Measurements from ENCODE around the gene APOC4.
"Not testable (repeated sequence)": the region's sequence is repeated elsewhere in the genome, so short reads cannot be mapped to it uniquely, and the experiment has no call there.

Gene APOC4

DNA sequence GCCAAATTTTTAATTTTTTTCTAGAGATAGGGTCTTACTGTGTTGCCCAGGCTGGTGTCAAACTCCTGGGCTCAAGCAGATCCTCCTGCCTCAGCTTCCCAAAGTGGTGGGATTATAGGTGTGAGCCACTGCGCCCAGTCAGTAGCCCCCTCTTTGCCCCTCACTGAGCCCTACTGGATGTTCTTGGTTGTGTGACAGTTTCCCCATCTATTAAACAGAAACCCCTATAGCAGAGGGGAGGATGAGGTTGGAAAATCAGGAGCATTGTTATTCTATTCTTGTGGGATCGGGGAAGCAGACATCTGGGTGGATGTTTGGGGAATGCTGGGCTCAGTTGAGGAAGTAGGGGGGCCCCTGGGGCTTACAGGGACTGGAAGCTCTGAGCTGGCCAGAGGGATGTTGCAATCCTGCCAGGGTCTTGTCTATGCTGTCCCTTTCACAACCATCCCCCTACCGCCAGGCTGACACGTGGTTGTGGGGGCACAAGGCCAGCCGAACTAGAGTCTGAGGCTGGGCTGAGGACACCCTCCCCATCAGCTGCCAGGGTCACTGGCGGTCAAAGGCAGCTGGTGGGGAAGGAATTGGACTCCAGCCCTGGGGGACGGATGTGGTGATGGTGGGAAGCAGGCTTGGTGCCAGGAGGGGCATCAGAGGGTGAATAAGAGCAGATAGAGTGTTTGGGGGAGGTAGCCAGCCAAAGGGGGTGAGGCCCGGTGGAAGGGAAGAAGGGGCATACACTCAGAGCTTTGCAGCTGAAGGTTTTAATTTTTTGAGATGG lies 16.7 kb upstream of the APOC4 start:
- DNase-seq (ENCODE audit: low read depth) = peak; percentile 69
- Histone ChIP-seq H3K4me3 (ENCODE audit: low read length) (peak overlapping the region; percentile 64), H3K36me3 (ENCODE audit: control insufficient read depth, insufficient read depth, low read length, severe bottlenecking) (no peaks in the 10 kb centered on the region), H3K4me1 (ENCODE audit: control insufficient read depth, insufficient read depth, low read length) (peaks cover 43% of the 10 kb centered on the region), H3K9me3 (ENCODE audit: control insufficient read depth, low read length) (no peaks in the 10 kb centered on the region), H3K27me3 (replicated peaks; ENCODE audit: control insufficient read depth, insufficient read depth, low read length) (no peaks in the 10 kb centered on the region), H3K9ac (ENCODE audit: low read length) (peak overlapping the region; percentile 75)

- not testable (repeated sequence) for H3K4me3 ChIP-seq (ENCODE audit: low read length); H3K36me3 ChIP-seq (ENCODE audit: control insufficient read depth, insufficient read depth, low read length, severe bottlenecking); DNase-seq (ENCODE audit: low read depth); H3K9me3 ChIP-seq (ENCODE audit: control insufficient read depth, low read length); H3K27me3 ChIP-seq (replicated peaks; ENCODE audit: control insufficient read depth, insufficient read depth, low read length)
- Histone ChIP-seq H3K9ac (ENCODE audit: low read length) (peak overlapping the region; percentile 42), H3K4me1 (ENCODE audit: control insufficient read depth, insufficient read depth, low read length) (peaks cover 43% of the 10 kb centered on the region)
Observed at GRCh38 chr19:44926245-44927077, 15.6 kb upstream of the APOC4 start.

DNA sequence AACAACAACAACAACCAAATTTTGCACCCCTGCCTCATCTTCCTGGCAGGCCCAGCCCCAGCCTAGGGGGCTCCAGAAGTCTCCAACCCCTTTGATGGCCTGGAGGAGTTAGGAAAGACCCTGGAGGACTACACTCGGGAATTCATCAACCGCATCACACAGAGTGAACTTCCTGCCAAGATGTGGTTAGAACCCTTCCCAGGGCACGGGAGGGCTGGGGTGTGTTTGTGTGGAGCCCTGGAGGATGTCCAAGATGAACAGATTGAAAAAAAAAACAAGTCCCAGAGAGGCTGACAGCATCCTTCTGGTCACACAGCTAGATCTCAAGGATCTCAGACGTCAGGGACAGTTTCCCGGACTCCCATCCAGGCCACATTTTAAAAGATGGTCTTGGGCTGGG lies 14.3 kb upstream of the APOC4 start:
- peak overlapping the region; percentile 50 for H3K9ac ChIP-seq (ENCODE audit: low read length)
- H3K4me1 ChIP-seq (ENCODE audit: control insufficient read depth, insufficient read depth, low read length) = peaks cover 43% of the 10 kb centered on the region
- no peaks in the 10 kb centered on the region for H3K36me3 ChIP-seq (ENCODE audit: control insufficient read depth, insufficient read depth, low read length, severe bottlenecking)
- no peaks in the 10 kb centered on the region for H3K27me3 ChIP-seq (replicated peaks; ENCODE audit: control insufficient read depth, insufficient read depth, low read length)
- H3K4me3 ChIP-seq (ENCODE audit: low read length) = no peak overlapping the region
- no peak for DNase-seq (ENCODE audit: low read depth)
- H3K9me3 ChIP-seq (ENCODE audit: control insufficient read depth, low read length) = no peaks in the 10 kb centered on the region

DNA sequence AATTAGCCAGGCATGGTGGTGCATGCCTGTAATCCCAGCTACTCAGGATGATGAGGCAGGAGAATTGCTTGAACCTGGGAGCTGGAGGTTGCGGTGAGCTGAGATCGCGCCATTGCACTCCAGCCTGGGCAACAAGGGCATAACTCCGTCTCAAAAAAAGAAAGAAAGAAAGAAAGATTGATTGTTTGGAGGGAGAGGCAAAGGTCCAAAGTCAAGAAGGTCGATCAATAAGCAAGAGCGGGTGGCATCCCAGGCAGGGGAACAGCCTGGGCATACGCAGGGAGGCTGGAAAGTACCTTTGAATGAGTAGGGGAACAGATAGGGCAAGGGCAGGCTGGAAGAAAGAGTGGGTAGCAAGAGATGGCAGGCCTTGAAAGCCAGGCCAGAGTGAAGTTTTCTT lies 11.9 kb upstream of the APOC4 start:
- Histone ChIP-seq H3K9me3 (ENCODE audit: control insufficient read depth, low read length) (no peaks in the 10 kb centered on the region), H3K9ac (ENCODE audit: low read length) (no peak overlapping the region), H3K4me1 (ENCODE audit: control insufficient read depth, insufficient read depth, low read length) (peaks cover 35% of the 10 kb centered on the region), H3K4me3 (ENCODE audit: low read length) (no peak overlapping the region), H3K36me3 (ENCODE audit: control insufficient read depth, insufficient read depth, low read length, severe bottlenecking) (no peaks in the 10 kb centered on the region), H3K27me3 (replicated peaks; ENCODE audit: control insufficient read depth, insufficient read depth, low read length) (no peaks in the 10 kb centered on the region)
- no peak for DNase-seq (ENCODE audit: low read depth)

- Histone ChIP-seq H3K4me1 (ENCODE audit: control insufficient read depth, insufficient read depth, low read length) (peaks cover 28% of the 10 kb centered on the region), H3K4me3 (ENCODE audit: low read length) (no peak overlapping the region), H3K36me3 (ENCODE audit: control insufficient read depth, insufficient read depth, low read length, severe bottlenecking) (no peaks in the 10 kb centered on the region), H3K9me3 (ENCODE audit: control insufficient read depth, low read length) (no peaks in the 10 kb centered on the region), H3K9ac (ENCODE audit: low read length) (no peak overlapping the region), H3K27me3 (replicated peaks; ENCODE audit: control insufficient read depth, insufficient read depth, low read length) (no peaks in the 10 kb centered on the region)
- DNase-seq (ENCODE audit: low read depth) = no peak
Observed at GRCh38 chr19:44931541-44931940, 10.5 kb upstream of the APOC4 start.

DNA sequence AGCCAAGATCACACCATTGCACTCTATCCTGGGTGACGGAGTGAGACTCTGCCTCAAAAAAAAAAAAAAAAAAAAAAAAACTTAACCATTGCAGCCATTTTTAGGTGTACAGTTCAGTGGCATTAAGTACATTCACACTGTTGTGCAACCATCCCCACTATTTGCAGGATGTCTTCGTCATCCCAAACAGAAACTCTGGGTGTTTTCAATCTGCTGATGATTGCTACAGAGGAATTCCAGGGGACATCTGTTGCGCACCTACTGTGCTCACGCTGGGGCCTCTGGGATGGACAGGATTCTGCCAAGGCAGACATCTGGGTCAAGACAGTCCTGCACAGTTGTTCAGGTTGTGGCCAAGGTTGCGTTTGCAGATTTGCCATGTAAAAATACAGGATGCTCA lies 2.4 kb upstream of the APOC4 start:
- H3K9me3 ChIP-seq (ENCODE audit: control insufficient read depth, low read length) = no peaks in the 10 kb centered on the region
- no peak overlapping the region for H3K4me3 ChIP-seq (ENCODE audit: low read length)
- H3K9ac ChIP-seq (ENCODE audit: low read length) = no peak overlapping the region

DNA sequence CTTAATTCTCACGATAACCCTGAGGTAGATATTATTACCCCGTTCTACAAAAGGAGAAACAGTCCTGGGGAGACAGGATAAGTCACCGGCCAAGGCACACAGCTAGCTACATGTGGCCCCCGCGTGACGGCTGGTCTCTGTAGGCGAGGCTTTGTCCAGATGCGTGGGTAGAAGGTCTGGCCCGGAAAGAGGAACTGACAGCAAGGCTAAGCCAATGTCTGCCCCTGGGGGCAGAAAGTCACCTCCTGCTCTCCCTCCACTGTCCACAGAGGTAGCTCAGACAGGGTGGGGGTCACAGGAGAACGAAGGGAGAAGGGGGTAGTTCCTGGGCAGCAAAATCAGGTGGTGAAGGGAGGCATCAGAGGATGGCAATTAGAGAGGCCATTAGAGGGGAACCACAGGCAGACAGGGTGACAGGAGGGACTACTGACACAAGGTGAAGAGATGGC lies 1.8 kb downstream of the APOC4 start:
- no peak overlapping the region for H3K4me3 ChIP-seq (ENCODE audit: low read length)
- H3K4me1 ChIP-seq (ENCODE audit: control insufficient read depth, insufficient read depth, low read length) = peaks cover 5% of the 10 kb centered on the region
- H3K36me3 ChIP-seq (ENCODE audit: control insufficient read depth, insufficient read depth, low read length, severe bottlenecking) = no peaks in the 10 kb centered on the region
- H3K9me3 ChIP-seq (ENCODE audit: control insufficient read depth, low read length) = no peaks in the 10 kb centered on the region
- DNase-seq (ENCODE audit: low read depth) = no peak
- no peaks in the 10 kb centered on the region for H3K27me3 ChIP-seq (replicated peaks; ENCODE audit: control insufficient read depth, insufficient read depth, low read length)
- no peak overlapping the region for H3K9ac ChIP-seq (ENCODE audit: low read length)

More for the DNA sequence above, 2.4 kb upstream of the APOC4 start:
- DNase-seq (ENCODE audit: low read depth) = no peak
- Histone ChIP-seq H3K36me3 (ENCODE audit: control insufficient read depth, insufficient read depth, low read length, severe bottlenecking) (no peaks in the 10 kb centered on the region), H3K27me3 (replicated peaks; ENCODE audit: control insufficient read depth, insufficient read depth, low read length) (no peaks in the 10 kb centered on the region), H3K4me1 (ENCODE audit: control insufficient read depth, insufficient read depth, low read length) (peaks cover 12% of the 10 kb centered on the region)

DNA sequence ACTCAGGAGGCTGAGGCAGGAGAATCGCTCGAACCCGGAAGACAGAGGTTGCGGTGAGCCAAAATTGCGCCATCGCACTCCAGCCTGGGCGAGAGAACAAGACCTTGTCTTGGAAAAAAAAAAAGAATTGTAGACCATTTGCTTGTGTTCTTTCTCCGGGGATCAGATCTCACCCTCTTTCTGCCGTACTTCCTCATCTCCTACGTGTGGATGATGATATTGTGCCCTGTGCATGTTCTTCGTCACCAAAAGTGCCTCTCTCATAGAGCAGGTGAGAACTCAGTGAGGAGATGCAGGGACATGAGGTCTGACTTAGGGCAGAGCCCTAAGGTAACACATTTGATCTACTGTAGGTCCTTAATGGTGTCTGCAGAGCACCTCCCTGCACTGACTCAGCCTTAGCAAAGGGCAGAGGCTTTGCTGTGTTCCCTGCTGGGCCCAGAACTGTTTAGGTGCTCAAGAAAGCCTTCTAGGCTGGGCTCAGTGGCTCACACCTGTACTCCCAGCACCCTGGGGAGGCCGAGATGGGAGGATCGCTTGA lies 5.1 kb downstream of the APOC4 start:
- DNase-seq (ENCODE audit: low read depth) = no peak
- no peak overlapping the region for H3K4me3 ChIP-seq (ENCODE audit: low read length)
- no peak overlapping the region for H3K9ac ChIP-seq (ENCODE audit: low read length)
- H3K27me3 ChIP-seq (replicated peaks; ENCODE audit: control insufficient read depth, insufficient read depth, low read length) = no peaks in the 10 kb centered on the region
- H3K4me1 ChIP-seq (ENCODE audit: control insufficient read depth, insufficient read depth, low read length) = peaks cover 25% of the 10 kb centered on the region
- H3K36me3 ChIP-seq (ENCODE audit: control insufficient read depth, insufficient read depth, low read length, severe bottlenecking) = peaks cover 3% of the 10 kb centered on the region
- H3K9me3 ChIP-seq (ENCODE audit: control insufficient read depth, low read length) = no peaks in the 10 kb centered on the region

DNA sequence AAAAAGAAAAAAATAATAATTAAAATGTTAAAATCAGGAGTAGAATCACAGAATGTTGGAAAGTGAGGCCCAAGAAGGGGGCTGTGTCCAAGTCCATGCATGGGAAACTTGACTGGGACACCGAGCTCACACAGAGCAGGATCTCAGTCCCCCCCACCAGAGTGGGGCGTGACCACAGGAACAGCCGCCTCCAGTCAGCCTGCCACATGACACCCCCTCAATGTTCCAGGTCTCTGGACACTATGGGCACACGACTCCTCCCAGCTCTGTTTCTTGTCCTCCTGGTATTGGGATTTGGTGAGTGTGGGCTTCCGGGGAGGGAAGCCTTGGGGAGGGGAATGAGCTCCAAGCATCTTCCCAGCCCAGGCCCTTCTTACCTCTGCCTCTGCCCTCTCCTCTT lies 6.2 kb downstream of the APOC4 start:
- no peak overlapping the region for H3K4me3 ChIP-seq (ENCODE audit: low read length)
- no peak overlapping the region for H3K9ac ChIP-seq (ENCODE audit: low read length)
- H3K36me3 ChIP-seq (ENCODE audit: control insufficient read depth, insufficient read depth, low read length, severe bottlenecking) = peaks cover 3% of the 10 kb centered on the region
- no peaks in the 10 kb centered on the region for H3K9me3 ChIP-seq (ENCODE audit: control insufficient read depth, low read length)
- H3K4me1 ChIP-seq (ENCODE audit: control insufficient read depth, insufficient read depth, low read length) = peaks cover 25% of the 10 kb centered on the region
- H3K27me3 ChIP-seq (replicated peaks; ENCODE audit: control insufficient read depth, insufficient read depth, low read length) = no peaks in the 10 kb centered on the region
- DNase-seq (ENCODE audit: low read depth) = no peak

- no peaks in the 10 kb centered on the region for H3K27me3 ChIP-seq (replicated peaks; ENCODE audit: control insufficient read depth, insufficient read depth, low read length)
- H3K4me1 ChIP-seq (ENCODE audit: control insufficient read depth, insufficient read depth, low read length) = peaks cover 22% of the 10 kb centered on the region
- no peak for DNase-seq (ENCODE audit: low read depth)
- H3K4me3 ChIP-seq (ENCODE audit: low read length) = no peak overlapping the region
- H3K36me3 ChIP-seq (ENCODE audit: control insufficient read depth, insufficient read depth, low read length, severe bottlenecking) = peaks cover 3% of the 10 kb centered on the region
- H3K9ac ChIP-seq (ENCODE audit: low read length) = peak overlapping the region; percentile 57
- H3K9me3 ChIP-seq (ENCODE audit: control insufficient read depth, low read length) = no peaks in the 10 kb centered on the region
Observed at GRCh38 chr19:44948763-44949374, 6.8 kb downstream of the APOC4 start.

- DNase-seq (ENCODE audit: low read depth) = no peak
- H3K36me3 ChIP-seq (ENCODE audit: control insufficient read depth, insufficient read depth, low read length, severe bottlenecking) = peaks cover 3% of the 10 kb centered on the region
- H3K4me3 ChIP-seq (ENCODE audit: low read length) = no peak overlapping the region
- peaks cover 20% of the 10 kb centered on the region for H3K4me1 ChIP-seq (ENCODE audit: control insufficient read depth, insufficient read depth, low read length)
- H3K27me3 ChIP-seq (replicated peaks; ENCODE audit: control insufficient read depth, insufficient read depth, low read length) = no peaks in the 10 kb centered on the region
- peak overlapping the region; percentile 57 for H3K9ac ChIP-seq (ENCODE audit: low read length)
- H3K9me3 ChIP-seq (ENCODE audit: control insufficient read depth, low read length) = no peaks in the 10 kb centered on the region
Observed at GRCh38 chr19:44949550-44949949, 7.5 kb downstream of the APOC4 start.

All from adipocyte (in vitro differentiated cells).